ENCODE measurements around the gene AFAP1L1.

AFAP1L1 gene

DNA sequence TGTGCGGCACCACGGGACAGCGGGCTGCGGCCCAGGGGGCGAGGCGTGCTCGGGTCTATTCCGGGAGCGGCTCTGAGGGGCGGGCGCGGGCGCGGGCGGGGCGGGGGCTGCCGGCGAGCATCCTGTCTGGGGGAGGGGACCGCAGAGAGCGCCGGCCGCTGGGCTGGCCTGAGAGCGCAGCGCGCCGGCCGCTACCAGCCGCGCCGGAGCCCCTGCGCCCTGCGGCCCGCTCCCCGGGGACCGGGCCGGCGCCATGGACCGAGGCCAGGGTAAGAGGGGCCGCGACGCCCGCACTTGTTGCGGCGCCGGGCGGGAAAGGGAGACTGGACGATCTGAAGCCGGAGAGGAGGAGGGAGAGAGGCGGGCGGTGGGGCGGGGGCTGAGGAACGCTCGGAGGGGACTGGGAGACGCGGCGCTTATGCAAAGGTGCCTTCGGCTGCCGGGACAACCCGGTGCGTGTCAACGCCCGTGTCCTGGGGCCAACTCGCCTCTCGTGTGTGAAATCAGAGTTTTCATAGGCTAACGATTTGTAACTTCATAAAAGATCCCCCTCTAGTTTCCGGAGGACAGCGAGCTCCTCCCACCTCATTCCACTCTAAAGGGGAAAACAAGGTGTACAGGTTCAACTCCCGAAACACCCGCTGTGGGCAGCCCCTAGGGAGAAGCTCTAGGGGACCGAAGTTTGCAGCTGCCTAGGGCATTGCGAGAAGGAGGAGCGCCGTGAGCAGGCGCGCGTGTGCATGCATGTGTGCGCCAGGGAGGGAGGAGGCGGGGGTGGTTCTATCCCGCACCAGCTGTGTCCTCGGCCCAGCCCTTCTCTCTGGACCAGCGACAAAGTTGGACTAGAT, at the start of gene AFAP1L1:
TSS of gene AFAP1L1 (plus strand) at position 144 of the 848 bp plus-strand sequence. CDS start at position 254, 110 bp downstream.
- peak in 1 of 2 donors; percentile 40 for DNase-seq

DNA sequence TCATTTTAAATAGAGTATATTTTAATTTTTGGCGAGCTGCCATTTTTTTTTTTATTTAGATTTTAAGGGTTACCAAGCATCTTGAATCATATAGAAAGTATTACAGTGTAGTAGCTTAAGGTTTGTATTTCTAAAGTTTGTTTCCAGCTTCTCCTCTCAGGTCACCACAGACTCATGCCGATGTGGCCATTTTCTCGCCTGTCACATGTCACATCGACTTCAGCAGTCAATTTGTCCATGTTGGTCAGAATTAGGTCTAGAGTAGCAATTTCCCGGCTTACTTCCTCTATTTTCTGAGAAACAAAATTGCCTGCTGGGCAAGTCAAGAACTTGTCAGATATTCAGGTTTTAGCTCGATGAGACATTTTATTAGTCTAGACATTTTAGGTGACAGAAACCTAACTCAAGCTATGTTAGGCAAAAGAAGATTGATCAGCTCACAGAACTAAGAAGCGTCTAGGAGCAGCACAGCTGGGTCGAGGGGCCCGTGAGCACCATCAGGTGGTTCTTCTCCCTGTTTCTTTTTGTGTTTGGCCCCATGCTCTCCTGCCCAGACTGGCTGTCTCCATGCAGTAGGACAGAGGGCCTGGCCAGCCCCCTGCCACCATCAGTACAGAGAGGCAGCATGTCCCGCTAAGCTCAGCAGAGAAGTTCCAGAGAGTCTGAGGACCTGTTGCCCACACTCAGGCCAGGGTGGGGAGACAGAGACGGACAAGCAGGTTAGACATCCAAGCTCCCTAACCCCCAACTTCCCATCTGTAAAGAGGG, 48.4 kb upstream of the AFAP1L1 start:
- peak; percentile 54 to 56 for DNase-seq

DNA sequence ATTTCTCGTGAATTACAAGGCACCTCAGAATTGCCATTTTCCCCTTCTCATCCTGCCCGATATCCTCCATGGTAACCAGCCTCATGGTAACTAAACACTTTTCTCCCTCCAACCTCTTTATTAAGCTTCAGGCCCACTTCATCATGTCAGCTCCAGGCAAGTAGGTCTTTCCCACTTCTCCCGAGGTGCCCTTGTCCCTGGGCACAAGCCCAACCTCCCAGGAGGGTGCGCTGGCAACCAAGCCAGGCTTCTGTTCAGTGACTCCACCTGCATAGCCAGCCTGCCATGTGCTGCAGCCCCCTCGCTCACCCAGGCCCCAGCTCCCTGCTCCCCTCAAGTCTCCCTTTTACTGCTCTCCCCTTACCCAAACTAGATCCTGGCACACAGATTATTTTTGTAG, 47.4 kb upstream of the AFAP1L1 start:
- DNase-seq = no peak

DNA sequence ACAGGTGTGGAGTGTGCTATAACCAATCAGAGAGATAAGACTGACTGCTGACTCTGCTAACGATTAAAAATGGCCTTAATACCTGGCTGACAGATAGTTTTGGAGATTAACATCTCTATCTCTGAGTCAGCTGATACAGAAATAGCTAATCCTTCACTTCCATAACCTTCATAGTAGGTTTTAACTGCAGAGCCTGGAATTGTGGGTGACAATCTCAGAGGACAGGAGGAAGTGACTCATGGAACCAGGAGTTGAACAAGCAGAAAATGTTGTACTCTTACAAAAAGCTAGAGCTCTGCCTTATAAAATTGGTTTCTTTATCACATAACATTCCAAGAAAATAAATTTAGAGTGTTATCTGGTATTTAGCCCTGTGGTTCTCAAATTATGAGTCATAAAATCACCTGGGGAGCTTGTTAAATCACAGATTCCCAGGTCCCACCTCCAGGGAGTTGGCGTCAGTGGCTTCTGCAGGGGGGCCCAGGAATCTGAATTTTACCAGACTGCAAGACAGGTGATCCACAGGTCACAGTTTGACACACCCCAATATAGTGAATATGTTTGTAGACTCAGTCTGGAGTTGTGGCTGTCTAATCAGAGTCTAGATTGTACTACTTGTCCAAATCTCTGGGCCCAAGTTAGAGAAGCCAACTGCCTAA, 44.4 kb upstream of the AFAP1L1 start:
- DNase-seq = peak in 1 of 2 donors; percentile 6

DNA sequence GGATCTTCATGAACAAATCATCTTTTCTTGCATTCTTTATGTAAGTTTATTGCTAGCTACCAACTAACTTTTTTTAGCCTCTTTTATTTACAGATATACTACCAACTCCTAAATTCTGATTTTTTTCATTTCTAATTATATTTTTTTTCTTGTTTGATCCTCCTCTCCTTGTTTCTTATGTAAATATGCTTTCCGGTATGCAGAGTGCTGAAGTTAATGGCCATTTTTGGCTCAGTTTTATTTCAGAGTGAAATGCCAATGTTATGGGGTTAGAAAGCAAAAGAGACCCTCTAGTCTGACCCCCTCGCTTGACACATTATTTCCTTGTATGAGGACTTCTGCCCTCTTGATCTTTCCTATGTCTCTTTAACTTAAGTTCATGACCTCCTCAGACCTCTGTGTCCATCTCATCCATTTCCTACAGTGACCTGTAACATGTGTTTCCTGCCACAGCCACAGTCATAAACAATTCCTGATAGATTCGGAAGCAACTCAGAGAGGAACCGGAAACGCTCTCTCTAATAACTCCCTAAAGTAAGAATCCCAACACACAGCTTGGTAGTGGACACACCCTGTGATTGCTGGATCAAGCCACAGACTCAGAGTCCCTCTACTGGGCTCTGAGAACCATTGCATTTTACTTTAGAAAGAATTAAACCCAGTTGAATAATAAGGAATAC, 42.9 kb upstream of the AFAP1L1 start:
- peak; percentile 58 to 71 for DNase-seq

DNA sequence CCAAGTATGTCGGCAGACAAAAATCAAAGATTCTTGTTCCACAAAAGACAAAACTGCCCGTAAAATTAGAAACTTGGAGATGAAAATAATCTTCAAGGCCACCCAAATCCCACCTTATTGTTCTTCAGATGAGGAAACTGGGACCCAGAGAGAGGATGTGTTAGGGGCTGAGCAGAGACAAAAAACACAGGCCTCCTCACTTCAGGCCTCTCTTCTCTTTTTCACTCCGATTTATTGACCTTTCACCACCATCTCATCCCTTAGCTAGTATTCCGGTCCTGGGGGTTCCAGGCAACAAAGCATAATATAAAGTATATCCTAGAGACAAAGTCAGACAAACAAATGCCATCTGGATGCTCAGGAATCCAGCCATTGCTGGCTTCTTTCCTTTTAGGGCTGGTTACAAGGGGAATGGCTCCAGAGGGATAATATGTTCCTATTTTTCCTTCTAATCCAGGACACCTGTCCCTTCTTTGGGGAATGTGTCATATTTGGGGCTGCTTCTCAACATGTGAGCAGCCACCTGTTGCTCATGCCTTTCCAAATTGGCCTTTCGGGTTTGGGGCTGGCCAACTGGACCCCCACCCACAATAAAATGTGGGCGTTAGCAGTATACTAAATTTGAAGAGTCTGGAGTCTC, 42.2 kb upstream of the AFAP1L1 start:
- no peak for DNase-seq

DNA sequence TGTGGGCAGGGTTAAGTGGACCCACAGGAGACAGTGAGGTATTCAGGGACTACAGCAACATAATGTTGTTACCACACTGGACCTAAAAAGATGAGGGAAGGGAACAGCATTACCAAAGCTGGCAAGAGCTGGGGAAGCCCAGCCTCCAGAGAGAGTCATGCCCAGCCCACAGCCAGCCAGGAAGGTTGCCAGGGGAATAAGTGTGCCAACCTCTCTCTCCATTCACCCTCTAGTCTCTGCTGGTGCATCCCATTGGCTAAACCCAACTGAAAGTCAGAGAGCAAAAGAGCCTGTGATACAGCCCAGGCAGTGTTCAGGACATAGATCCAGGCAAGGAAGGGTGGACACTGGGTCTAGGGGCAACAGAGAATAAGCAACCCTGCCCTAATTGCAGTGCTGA, 35.8 kb upstream of the AFAP1L1 start:
- DNase-seq = no peak

DNA sequence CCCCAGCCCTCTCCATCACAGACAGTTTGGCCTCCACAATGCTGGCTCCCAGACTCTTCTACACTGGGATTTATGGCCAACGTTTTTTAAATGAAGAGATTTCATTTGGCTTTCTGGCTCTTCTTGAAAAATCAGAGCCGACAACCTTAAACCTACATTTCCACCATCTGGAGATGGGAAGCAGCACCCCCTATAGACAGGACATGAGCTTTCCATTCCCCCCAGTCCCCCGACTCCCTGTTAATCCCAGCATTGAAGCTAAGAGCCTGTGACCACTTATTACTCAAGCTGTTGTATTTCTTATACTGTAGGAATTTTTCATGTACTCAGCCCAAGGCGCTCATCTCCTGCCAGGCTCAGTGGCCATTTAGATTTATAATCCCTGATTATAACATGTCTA, 34.0 kb upstream of the AFAP1L1 start:
- DNase-seq = no peak

DNA sequence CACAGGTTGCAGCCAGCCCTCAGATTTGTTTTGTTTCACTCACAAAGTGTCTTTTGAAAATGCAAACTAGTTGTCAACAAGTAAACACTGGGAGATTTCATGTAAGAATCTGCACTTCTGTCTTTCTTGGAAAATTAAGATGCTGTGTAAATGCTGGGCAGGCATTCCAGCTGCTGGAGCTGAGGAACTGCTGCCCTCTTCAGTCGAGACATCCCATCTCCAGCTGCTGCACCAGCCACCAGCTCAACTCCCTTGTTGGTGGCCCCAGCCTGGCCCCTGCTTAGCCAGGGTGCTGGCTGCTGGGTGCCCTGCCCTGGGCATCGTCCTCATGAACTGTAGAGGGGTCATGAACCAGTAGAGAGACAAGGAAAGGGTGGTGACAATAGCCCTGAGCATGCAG, 33.1 kb upstream of the AFAP1L1 start:
- no peak for DNase-seq

DNA sequence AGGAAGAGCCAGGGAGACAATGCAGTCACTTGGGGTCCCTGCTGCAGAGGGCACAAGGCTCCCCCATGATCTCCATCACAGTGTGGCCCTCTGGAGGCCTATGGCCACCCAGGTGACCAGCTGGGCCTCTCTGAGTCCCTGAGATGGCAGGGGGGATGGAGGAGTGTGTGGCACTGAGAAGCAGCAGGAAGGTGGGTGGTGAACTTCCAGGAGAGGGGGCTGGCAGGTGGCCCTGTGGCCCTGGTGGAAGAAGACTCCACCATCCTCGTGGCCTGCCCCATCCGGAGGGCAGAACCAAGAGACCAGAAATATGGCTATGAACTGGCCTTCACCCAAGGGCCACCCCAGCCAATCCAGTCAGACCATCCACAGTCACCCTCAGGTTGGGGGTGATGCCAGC, 31.7 kb upstream of the AFAP1L1 start:
- no peak for DNase-seq

DNA sequence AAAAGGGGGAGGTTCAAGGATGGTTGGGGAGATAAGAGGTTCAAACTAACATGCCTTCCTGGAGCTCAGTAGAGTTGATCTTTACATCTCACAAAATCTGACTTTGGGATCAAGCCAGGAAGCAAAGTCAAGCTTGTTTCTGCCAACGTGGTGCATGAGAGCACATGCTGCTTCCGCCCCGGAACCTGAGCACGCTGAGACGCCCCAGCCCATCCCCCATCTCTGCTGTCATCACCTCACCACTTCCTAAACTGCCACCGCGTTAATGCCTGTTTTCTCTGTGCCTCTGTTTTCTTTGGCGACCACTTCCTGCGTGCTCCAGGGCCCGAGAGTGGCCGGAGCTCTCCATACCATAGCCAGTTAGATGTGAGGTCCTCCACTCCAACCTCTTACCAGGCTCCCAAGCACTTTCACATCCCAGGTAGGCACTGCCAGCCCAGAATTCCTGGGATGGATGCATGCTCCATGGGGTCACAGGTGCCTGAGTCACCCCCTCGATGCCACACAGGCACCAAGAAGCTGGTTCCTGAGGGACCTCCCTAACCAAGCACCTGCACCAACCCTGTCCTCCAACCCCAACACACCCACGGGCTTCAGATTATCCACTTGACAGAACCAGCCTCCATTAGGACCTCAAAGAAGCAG, 31.2 kb upstream of the AFAP1L1 start:
- no peak for DNase-seq

DNA sequence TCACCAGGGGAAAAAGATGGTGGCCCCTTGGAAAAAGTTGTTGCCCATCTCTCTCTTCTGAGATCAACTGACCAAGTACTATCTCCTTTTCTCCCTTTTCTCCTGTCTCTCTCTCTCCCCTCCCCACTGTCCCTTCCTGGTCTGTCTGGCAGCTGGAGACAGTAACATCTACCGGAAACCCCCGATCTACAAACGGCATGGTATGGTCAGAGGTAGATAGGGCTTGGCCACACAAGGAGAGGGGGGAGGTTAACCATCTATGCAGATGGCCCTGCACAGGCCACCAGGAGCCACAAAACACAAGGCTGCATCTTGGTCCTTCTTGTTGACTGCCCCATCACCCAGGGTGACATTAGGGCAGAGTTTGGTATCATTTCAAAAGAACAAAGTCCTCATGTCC, 29.3 kb upstream of the AFAP1L1 start:
- no peak for DNase-seq

DNA sequence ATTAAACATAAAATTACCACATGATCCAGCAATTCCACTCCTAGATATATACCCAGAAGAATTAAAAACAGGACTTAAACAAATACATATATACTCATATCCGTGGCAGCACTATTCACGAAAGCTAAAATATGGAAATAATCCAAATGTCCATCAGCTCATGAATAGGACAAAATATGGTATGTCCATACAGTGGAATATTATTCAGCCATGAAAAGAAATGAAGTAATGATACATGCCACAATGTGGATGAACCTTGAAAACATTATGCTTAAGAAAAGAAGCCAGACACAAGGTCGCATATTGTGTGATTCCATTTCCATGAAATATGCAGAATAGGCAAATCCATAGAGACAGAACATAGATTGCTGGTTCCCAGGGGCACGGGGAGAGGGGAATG, 24.8 kb upstream of the AFAP1L1 start:
- no peak for DNase-seq

DNA sequence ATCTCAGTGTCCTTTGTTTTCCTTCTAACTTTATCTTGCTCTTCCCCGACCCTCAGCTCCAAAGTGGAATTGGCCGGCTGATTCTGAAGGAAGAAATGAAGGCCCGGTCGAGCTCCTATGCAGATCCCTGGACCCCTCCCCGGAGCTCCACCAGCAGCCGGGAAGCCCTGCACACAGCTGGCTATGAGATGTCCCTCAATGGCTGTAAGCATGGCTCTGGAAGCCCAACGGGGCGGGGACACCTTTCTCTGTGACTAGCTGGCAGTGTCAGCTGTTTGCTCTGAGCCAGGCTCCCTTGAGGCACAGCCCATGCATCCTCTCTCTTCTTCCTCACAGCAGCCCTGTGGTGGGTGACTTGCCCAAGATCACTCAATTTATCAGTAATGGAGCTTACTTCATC, 23.9 kb upstream of the AFAP1L1 start:
- DNase-seq = no peak

DNA sequence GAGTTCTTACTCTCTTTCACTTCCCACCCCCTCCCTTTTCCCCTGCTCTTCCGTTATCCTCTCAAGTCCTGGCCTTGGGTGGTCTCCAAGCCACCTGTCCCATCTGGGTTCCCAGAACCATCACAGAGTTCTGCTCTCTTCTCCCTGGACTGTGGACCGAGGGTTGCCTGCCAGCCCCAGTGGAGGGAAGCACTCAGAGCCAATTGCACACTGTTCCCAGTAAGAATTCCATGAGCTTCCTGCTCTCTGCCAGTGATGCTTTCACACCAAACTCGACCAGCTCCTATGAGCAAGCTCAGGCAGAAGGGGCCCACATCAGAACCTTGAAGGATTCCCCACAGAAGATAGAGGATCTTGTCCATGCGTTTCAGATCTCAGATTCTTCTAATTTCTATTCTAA, 20.1 kb upstream of the AFAP1L1 start:
- no peak for DNase-seq

DNA sequence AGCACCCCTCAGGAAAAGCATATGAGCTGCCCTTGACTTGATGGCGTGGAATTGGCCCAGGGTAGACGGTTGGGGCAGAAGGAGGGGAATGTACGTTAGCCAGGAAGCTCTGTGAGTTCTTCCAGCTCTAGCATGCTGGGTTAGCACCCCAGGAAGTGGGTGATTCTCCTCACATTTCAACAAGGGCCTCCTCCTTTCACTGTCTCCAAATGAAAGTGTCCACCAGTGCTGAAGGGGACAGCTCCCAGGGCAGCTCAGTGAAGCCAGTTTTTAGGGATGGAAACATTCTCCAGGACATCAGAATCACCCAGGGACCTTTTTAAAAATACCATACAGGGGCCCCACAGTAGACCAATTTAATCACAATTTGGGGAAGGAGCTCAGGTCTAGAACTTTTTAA, 17.2 kb upstream of the AFAP1L1 start:
- DNase-seq = no peak

DNA sequence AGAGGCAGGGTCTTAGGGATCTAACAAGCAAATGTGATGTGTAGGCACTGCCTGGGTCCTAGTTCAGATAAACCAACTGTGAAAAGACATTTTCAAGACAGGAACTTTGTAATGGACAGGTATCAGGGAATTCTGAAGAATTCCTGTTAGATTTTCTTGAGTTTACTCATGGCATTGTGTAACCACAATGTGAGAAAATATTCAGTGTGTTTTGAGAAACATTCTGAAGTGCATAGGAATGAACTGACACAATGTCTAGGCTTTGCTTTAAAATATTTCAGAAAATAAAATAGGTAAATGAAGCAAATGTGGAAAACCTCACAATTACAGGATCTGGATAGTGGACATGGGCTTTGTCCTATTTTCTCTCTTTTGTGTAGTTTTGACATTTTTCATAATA, 15.2 kb upstream of the AFAP1L1 start:
- DNase-seq = no peak

DNA sequence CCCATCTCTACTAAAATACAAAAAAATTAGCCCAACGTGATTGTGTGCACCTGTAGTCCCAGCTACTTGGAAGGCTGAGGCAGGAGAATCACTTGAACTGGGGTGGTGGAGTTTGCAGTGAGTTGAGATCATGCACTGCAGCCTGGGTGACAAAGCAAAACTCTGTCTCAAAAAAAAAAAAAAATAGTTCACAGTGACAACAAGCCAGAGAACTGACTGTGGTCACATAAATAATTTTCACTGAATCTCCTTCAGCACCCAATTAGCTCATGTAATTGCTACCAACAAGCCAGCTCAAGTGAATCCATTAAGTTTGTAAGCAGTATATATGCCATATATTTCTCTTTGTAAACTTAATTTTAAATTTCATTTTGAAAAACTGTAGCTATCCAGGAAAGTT, 14.5 kb upstream of the AFAP1L1 start:
- no peak for DNase-seq

DNA sequence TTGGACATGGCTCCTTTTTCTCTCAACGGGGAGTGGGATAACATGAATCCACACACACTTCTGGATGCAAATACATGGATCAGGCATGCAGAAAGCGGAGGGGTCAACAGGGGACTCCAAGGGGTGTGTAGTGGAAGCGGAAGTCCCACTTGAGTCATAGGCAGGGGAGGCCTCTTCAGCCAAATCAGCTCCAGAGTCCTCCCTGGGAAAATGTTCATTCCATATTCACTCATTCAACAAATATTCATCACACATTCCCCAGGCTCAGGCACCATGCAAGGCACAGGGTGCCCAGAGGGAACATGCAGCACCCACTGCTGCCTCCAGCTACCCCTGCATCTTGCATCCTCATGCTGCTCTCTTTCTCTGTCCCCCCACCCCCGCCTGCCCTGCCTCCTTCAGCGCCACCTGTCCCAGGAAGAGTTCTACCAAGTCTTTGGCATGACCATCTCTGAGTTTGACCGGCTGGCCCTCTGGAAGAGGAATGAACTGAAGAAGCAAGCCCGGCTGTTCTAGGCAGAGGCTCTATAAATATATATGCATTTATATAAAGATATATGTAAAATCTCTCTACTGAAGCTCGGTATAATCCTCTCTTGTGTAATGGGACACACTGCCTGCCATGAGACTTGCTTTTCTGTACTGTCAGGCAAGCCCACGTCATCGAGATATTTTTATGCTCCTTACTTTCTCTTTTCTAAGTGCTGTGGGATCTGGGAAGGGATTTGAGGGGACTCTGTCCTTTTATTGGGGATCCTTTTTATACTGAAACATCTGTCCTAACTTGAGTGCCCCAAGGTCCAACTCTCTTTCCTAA, 13.6 kb upstream of the AFAP1L1 start:
- DNase-seq = no peak

DNA sequence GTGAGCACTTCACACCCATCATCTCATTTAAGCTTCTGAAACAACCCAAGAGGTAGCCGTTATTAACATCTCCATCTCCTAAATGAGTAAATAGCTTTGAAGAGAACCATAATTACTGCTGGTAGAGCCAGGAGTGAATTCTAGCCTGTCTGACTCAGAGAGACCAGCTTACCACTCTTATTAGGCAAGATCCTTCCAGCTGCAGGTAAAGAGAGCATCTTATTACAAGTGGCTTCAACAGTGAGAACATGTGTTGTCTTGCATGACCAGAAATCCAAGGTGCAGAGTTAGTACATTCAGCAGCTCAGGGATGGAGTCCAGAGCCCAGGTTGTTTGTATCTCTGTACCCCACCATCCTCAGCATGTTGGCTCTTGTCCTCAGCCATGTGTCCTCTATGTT, 10.9 kb upstream of the AFAP1L1 start:
- DNase-seq = no peak

DNA sequence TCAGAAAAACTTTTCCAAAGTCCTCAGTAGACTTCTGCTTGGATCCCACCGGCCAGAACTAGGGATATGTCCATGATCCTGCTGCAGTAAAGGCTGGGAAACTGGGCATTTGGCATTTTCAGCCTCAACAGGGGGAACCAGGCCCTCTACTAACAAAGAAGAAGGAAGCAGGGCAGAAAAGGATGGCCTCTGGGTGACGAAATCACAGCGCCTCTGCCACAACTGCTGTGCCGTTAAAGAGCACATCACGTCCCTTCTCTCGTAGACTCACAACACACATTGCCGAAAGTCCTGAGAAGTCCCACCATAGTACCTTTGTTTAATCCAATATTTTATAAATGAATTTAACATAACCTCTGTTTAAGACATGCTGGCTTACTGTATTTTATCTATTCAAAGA, 10.4 kb upstream of the AFAP1L1 start:
- DNase-seq = peak in 1 of 2 donors; percentile 32
